Thyroid gland (tissue), 4 donors: ENCODE results near the gene TCHH.

Experiments
- CTCF ChIP-seq, 6 experiments: fragments of 200-600 bp in 3 of 6; fragments of 450-650 bp in 3 of 6; sonication (generic) in 3 of 6; IDR thresholded peaks; one replicate each; pipeline ENCODE4 v1.5.1; 2016 to 2019; ENCODE audit warnings: antibody characterized with exemption in 6 of 6, mild to moderate bottlenecking in 2 of 6, inconsistent platforms in 1 of 6, moderate library complexity in 1 of 6
- POLR2A ChIP-seq, 2 donors: fragments of 450-650 bp; IDR thresholded peaks; one replicate each; pipeline ENCODE4 v1.6.1; 2017; ENCODE audit warnings: antibody characterized with exemption in 2 of 2, mild to moderate bottlenecking in 2 of 2, moderate library complexity in 1 of 2

- TF ChIP-seq CTCF (IDR thresholded peaks at IDR 0.05) (no peak), POLR2A (IDR thresholded peaks at IDR 0.05) (no peak)
Measured at GRCh38 chr1:152112885-152113432, 2.3 kb downstream of the TCHH start.
